RWPE1 (cell line): ENCODE measurements around the gene MAEA.
A peak's percentile ranks its signal among the peaks of the same experiment; 100 is the strongest.

ENCODE experiments used
- CTCF ChIA-PET: fragments of 350-600 bp; sonication (Branson Sonifier 250); formaldehyde crosslinking; extraction: SDS; loops from one replicate; lab custom pipeline; 2021; lab: Yijun Ruan, JAX
- POLR2A ChIA-PET: fragments of 400-600 bp; formaldehyde crosslinking; extraction: SDS; loops from one replicate; lab custom pipeline; 2020; ENCODE audit warnings: antibody characterized with exemption; ENCODE audit not compliant: low non-redundant PET; lab: Yijun Ruan, JAX
- DNase-seq: peaks from one replicate; pipeline ENCODE4 v3.0.0; 2012; ENCODE audit warnings: low spot score
- H3K27ac ChIP-seq: fragments of 450-650 bp; 2 replicates; pipeline ENCODE4 v1.5.1; 2017
- TF ChIP-seq, protein P1 (sequence below): fragments of 450-650 bp; conservative IDR thresholded peaks from 2 replicates; pipeline ENCODE4 v1.5.1; 2017; ENCODE audit warnings: low read depth, mild to moderate bottlenecking

The MAEA gene

DNA sequence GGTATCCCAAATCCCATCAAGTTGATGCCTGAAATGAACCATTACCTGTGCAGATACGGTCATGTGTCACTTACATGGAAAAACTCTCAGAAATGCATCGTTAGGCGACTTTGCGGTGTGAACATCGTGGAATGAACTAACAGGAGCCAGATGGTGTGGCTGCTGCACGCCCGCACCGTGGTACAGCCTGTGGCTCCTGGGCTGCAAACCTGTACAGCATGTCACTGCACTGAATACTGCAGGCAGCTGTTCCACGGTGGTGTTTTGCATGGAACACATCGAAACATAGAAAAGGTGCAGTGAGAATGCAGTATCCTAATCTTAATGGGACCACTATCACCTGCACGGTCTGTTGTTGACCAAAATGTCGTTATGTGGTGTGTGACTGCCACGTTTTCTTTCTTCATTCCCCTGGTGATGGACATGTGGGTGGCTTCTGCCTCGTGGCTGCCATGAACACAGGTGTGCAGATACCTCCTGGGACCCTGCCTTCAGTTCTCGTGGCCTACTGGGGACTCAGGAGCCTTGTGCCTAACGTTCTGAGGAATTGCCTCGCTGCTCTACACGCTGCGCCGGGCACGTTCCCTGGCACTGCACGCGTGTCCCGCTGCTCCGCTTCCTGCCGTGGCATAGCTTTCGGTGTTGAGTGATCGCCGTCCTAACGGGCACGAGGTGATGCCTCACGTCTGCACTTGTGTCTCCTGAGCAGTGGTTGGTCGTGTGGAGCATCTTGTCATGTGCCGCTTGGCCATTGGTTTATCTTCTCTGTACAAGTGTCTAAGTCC is 18.5 kb downstream of the MAEA start:
- POLR2A ChIA-PET: no interaction called here
- H3K27ac ChIP-seq: peak overlapping the region; percentile 85
- no peak for DNase-seq
- CTCF ChIA-PET: no interaction called here
- TF ChIP-seq, protein P1, sequence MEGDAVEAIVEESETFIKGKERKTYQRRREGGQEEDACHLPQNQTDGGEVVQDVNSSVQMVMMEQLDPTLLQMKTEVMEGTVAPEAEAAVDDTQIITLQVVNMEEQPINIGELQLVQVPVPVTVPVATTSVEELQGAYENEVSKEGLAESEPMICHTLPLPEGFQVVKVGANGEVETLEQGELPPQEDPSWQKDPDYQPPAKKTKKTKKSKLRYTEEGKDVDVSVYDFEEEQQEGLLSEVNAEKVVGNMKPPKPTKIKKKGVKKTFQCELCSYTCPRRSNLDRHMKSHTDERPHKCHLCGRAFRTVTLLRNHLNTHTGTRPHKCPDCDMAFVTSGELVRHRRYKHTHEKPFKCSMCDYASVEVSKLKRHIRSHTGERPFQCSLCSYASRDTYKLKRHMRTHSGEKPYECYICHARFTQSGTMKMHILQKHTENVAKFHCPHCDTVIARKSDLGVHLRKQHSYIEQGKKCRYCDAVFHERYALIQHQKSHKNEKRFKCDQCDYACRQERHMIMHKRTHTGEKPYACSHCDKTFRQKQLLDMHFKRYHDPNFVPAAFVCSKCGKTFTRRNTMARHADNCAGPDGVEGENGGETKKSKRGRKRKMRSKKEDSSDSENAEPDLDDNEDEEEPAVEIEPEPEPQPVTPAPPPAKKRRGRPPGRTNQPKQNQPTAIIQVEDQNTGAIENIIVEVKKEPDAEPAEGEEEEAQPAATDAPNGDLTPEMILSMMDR: no peak

DNA sequence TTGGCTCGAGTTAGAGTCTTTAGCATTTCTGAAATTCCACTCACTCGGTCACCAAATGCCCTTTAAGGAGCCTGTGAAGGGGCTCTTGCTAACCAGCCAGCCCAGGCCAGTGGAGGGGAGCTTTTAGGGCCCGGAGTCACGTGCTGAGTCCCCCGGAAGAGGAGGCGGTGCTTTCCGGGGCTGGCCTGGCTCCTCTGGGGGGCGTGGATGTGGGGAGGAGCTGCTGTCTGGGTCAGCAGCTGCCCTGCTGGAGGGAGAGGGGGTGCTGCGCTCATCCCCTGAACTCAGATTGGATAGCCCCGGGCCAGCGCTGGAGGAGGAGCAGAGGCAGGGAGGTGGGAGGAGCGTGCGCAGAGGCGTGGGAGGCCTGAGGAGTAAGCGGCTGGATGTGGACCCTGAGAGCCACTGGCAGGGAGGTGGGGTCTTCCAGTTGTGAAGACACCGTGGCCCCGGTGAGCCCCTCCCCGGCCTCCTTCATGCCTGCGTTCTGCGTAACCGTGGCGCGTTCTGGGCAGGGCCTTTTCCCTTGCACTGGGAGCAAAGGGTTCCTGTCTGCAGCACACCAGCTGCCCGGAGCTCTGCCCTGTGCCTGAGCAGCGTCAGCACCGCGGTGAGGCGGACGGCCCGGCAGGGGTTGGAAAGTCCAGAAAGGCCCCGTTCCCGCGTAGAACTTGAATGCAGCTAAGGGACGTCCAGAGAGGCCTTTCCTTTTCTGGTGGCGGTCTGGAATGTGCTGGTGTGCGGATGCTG is 19.7 kb downstream of the MAEA start:
- CTCF ChIA-PET: no interaction called here
- peak; percentile 85 for DNase-seq
- POLR2A ChIA-PET: no interaction called here
- TF ChIP-seq, protein P1: no peak
- H3K27ac ChIP-seq: peak overlapping the region; percentile 85

DNA sequence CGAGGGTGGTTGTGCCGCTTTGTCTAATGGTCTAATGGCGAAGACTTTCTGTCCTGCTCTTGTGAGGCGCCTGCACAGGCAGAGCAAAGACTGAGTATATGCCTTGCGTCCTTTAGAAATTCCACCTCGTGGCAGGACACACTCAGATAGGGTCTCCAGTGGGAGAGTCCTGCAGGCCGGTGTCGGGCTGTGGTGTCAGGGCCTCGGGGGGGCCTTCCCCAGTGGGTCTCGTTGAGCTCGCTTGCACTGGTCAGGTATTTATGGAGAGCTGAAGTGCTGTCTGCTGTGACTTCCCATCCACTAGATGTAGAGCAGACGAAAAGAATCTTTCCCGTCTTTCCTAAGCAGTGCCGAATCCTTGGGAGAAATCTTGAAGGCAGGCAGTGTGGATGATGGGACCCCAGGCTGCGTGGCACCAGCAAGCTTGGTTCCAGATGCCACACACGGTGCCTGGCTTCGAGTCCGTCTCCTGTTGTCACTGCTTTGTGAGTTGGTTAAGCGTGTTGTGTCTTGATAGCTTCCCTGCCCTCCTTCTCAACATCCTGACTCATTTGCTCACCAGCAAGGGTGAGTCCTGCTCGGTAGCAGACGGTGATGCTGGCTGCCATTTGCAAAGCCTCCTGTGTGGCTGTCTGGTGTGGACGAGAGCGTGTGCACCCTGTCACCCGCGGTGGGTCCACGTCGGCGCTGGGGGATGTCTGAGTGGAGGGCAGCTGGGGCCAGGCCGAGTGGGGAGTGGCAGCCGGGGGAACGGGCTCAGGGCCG is 20.5 kb downstream of the MAEA start:
- ChIA-PET CTCF (interaction anchor here (0.7 kb wide), 1 partner anchor 20 kb away, joined by 4 read pairs; no protein-coding TSS in a partner anchor), POLR2A (no interaction called here)
- peak overlapping the region; percentile 85 for H3K27ac ChIP-seq
- peak; percentile 18 for DNase-seq
- TF ChIP-seq, protein P1: no peak

DNA sequence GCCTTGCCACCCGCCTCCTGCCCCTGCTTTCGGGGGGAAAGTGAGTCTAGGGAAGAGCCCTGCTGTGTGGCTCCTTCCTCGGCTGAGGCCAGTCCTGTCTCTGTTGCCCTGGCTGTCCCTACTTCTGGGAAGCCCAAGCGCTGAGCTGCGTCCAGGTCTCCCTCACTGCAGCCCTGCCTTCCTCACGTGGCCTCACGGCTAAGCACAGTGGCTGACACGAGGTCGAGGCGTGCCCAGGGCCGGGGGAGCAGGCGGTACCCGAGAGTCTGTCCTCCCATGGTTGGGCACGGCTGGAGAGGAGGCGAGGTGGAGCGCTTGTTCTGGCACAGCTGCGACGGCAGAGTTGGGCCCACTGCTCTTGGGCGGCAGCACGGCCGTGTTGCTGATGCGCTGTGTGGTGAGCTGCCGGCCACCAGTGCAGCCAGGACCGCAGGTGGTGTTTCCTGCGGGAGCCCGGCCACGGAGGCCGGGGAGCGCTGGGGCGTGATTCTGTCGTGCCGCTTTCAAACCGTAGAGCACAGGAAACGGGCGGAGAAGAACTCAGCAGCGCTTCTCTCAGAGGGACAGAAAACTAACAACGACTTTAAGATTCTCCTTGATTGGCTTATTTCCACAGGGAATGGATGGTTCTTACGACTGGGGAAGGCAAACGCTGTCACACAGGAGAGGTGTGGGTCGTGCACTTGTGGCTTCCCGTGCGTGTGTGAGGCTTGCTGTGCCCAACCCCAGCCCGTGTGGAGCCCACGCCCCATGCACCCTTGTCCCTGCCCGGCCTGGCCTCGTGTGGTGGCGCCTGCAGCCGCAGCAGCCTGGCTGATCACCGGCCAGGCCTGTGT is 21.3 kb downstream of the MAEA start:
- TF ChIP-seq, protein P1: no peak
- ChIA-PET CTCF (interaction anchor here (0.7 kb wide), 1 partner anchor 19 kb away, joined by 4 read pairs; no protein-coding TSS in a partner anchor), POLR2A (no interaction called here)
- H3K27ac ChIP-seq: peak overlapping the region; percentile 85
- no peak for DNase-seq

DNA sequence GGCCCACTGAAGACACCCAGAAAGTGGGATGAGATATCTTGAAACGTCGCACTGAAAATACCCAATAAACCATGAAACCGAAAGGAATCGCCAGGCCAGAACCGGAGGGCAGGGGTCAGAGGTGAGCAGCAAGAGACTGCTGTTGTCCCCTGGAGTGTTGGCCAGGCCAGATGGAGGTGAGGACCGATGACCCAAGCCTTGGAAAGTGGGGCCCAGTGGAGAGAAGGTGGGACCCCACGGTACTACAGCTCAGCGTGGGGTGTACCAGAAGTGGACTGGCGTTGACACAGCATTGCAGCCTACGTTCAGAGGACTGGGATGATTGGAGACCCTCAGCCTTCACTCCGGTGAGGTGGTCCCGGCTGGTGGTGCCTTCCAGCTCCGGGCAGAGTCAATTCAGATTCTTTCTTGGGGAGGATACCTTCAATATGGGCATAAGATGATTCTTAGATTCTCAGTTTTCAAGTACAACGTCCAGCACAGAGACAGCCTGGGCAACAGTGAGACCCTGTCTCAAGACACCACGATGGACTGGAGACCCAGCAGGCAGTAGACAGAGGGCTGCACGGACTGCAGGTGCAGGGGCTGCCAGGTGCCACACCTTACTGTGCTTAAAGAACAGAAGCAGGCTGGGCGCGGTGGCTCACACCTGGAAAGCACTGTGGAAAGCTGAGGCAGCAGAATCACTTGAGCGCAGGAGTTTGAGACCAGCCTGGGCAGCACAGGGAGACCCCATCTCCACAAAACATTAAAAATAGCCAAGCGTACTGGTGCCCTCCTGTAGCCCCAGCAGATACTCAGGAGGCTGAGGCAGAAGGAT is 23.3 kb downstream of the MAEA start:
- peak overlapping the region; percentile 9; the same call in 1 of the 2 replicates for H3K27ac ChIP-seq
- CTCF ChIA-PET: no interaction called here
- TF ChIP-seq, protein P1: no peak
- DNase-seq: no peak
- POLR2A ChIA-PET: no interaction called here
